ENCODE results near the gene NUFIP1. TPM values are rescaled to one million over a fixed set of nuclear protein-coding genes. Genes with fewer than 3 reads are reported as not detected.

NUFIP1 gene
- total RNA-seq, 4 donors from 2014 or later: 0.88 to 4.0 (median 3.7) TPM

GRCh38 chr13:44921246-44921877, 67.9 kb downstream of the NUFIP1 start:
- no peak for DNase-seq (ENCODE audit: low spot score in 2 of 2)
- 76 to 78% methylated on average over 11 of the region's 11 CpGs for WGBS, 2 donors
- intact Hi-C loops (cut with DNase I; ENCODE audit: low total_unique reads): no loop called here
- no peak overlapping the region for H3K4me3 ChIP-seq (ENCODE audit: low read depth, poor library complexity, severe bottlenecking)
- TF ChIP-seq POLR2A (IDR thresholded peaks at IDR 0.05): no peak
- TF ChIP-seq CTCF (IDR thresholded peaks at IDR 0.05): no peak

DNA sequence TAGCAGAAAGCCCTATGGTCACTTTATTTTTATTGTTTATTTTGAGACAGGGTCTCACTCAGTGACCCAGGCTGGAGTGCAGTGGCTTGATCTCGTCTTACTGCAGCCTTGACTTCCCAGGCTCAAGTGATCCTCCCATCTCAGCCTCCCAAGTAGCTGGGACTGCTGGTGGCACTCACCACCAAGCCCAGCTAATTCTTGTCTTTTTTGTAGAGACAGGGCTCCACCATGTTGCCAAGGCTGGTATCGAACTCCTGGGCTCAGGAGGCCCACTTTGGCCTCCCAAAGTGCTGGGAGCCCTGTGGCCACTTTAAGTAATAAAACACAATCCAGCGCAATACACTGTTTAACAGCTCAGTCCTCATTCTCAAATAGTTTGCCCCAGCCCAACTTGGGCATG, 69.3 kb downstream of the NUFIP1 start:
- peak in 1 of 2 donors; percentile 11 for DNase-seq (ENCODE audit: low spot score in 2 of 2)
- intact Hi-C loops (cut with DNase I; ENCODE audit: low total_unique reads): no loop called here
- no peak for TF ChIP-seq POLR2A (IDR thresholded peaks at IDR 0.05)
- no peak for TF ChIP-seq CTCF (IDR thresholded peaks at IDR 0.05)
- WGBS, 2 donors: 88 to 96% methylated on average over 3 of the region's 3 CpGs
- no peak overlapping the region for H3K4me3 ChIP-seq (ENCODE audit: low read depth, poor library complexity, severe bottlenecking)

DNA sequence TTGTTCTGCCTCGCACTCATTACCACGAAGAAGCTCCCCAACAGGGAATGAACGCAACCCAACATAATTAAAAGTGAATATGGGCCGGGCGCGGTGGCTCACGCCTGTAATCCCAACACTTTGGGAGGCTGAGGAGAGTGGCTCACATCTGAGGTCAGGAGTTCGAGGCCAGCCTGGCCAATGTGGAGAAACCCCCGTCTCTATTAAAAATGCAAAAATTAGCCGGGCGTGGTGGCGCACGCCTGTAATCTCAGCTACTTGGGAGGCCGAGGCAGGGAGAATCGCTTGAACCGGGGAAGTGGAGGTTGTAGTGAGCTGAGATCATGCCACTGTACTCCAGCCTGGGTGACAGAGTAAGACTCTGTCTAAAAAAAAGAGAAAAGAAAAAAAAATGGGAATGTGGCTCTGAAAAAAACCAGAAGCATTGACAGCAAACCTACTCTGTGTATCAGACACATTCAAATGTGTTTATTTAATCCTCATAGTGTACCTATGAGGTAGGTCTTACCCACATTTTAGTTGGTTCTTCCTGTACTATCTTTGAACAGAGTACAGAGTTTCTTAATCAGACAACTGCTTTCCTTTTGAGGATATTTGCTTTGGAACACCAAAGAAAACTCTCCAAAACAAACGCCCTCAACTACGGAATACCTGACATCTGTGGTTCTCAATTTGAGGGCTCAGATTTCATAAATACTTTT, 70.0 kb downstream of the NUFIP1 start:
- DNase-seq (ENCODE audit: low spot score in 2 of 2): no peak
- WGBS, 2 donors: 91 to 93% methylated on average over 18 of the region's 18 CpGs
- intact Hi-C loops (cut with DNase I; ENCODE audit: low total_unique reads): no loop called here
- no peak overlapping the region for H3K4me3 ChIP-seq (ENCODE audit: low read depth, poor library complexity, severe bottlenecking)
- TF ChIP-seq CTCF (IDR thresholded peaks at IDR 0.05): no peak

DNA sequence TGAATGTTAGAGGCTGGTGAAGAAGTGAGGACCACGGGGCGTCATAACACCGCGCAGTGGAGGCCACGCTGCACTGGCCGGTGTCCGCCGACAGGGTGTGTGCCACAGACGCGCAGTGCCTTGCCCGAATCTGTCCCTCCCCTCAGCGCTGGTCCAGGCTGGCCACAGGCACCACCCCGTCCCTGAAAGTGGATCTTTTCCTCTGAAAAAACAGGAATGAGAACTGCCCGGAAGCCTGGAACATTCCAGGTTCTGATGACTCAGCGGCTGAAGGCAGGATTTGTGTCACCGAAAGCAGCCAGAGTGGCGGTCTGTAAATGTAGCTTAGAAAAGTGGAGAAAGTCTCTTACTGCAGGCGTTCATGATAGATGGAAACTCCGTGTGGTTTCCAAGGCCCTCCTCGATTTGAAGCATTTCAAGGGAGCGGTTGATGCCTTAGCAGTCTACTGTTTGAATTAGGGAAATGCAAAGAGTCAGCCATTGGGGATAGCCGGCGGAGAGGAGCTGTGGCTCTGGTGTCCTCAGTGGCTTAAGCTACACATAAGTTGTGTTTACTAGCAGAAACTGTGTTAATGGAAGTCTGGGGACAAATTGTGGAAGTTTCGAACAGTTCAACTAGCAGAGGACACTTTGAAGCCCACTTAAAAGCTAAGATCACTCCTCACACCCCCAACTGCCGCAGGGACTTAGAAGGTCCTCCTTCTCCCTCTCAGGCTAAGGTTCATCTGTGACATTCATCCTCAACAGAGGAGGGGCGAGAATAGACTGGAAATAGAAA, 70.8 kb downstream of the NUFIP1 start:
- intact Hi-C loops (cut with DNase I; ENCODE audit: low total_unique reads): no loop called here

More for the DNA sequence above, 70.8 kb downstream of the NUFIP1 start:
- TF ChIP-seq CTCF (IDR thresholded peaks at IDR 0.05) (peak in 1 of 3 donors; percentile 85), POLR2A (IDR thresholded peaks at IDR 0.05) (no peak)
- peak overlapping the region; percentile 21 for H3K4me3 ChIP-seq (ENCODE audit: low read depth, poor library complexity, severe bottlenecking)
- peak; percentile 87 to 97 for DNase-seq (ENCODE audit: low spot score in 2 of 2)
- WGBS, 2 donors: 11 to 12% methylated on average over 26 of the region's 26 CpGs

Data from lower leg skin (tissue), 4 donors.